HL-60/S4 treated with phorbol 12-myristate 13-acetate at 8.2 ng/mL for 4 days and 3 days (cell line): ENCODE results near the gene IDS.
"Not testable (repeated sequence)": the region's sequence is repeated elsewhere in the genome, so short reads cannot be mapped to it uniquely, and the experiment has no call there.

Experiments
- in situ Hi-C: fragments of 300-500 bp; cut with MboI; formaldehyde crosslinking; loops from 2 replicates; pipeline ENCODE4 v1.15.0; 2022; ENCODE audit warnings: low sequenced_read_pairs

IDS gene, protein sequence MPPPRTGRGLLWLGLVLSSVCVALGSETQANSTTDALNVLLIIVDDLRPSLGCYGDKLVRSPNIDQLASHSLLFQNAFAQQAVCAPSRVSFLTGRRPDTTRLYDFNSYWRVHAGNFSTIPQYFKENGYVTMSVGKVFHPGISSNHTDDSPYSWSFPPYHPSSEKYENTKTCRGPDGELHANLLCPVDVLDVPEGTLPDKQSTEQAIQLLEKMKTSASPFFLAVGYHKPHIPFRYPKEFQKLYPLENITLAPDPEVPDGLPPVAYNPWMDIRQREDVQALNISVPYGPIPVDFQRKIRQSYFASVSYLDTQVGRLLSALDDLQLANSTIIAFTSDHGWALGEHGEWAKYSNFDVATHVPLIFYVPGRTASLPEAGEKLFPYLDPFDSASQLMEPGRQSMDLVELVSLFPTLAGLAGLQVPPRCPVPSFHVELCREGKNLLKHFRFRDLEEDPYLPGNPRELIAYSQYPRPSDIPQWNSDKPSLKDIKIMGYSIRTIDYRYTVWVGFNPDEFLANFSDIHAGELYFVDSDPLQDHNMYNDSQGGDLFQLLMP

DNA sequence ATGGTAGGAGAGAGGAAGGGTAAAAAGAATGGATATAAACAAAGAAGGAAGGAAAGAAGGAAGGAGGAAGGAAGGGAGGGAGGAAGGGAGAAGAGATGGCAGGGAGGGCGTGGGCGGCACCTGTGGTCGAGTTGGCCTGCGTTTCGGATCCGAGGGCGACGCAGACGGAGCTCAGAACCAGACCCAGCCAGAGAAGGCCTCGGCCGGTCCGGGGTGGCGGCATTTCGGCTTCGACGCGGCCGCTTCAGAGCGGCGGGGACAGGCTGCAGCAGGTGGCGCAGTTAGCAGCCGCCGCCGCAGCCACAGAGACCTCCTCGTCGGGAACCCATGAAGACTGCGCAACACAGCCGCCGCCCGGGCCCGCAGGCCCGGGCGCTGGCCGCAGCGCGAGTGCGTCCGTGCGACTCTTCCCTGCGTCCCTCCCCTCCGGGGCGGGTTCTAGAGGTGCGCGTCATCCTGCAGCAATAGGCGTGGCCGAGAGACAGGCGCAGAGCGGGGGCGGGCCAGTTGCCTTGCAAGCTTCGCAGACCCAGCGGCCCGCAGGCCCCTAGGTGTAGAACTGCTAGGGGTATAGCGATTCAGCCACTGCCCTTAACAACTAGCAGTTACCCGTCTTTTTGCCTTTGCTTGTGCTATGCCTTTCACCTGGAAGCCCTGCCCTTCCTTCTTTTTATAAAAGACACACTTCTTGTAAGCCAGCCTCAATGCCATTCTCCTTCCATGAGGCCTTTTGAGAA is at the start of gene IDS:
Gene IDS, minus strand, starts transcription at position 392 of the 737 bp plus-strand sequence. Its CDS starts 169 bp downstream, at position 223.
- in situ Hi-C loops: no loop called here

DNA sequence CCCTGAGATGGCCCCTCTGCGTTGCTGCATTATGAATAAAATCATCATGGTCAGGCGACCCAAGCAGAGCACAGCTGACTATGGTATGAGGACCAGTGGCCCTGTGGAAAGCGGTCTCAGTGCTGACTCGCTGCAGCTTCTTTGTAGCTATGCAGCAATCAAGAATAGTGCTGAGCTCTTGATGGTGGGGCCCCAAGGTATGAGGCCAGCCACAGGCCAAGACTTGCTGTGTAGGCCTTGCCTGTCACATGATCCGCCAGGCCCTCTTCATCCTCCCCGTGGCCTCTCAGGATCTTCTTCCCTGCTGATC is 46.8 kb upstream of the IDS start:
- in situ Hi-C loops: not testable (repeated sequence)

DNA sequence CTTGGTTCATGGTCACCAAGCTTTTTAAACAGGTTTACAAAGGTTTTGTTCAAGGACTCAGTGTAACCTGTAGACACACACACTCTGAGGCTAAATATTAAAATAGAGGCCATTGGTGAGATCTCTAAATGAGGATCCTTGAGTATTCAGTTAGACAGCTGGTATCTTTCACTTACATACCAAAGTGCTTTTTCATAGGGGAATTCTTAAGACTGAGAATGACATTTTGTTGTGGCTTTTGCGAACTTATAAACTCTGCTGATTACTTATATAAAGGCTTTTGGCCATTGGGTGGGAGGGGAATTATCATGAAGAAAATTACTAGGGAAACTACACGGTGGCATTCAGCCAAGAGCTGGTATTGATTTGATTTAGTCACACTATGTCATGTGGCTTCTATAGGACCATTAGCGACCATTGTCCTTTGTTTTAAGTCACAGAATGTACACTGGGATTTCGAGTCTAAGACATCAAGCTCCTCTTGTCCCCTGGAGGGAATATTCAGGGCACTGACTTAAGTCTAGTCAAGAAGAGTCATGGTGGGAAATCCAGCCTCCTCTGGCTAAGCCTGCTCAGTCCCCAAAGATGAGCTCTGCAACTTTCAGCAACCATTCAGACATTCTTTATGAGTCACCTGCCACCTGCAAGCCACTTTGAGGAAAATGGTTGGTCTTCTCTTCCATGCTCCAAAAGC is 46.3 kb upstream of the IDS start:
- in situ Hi-C loops: not testable (repeated sequence)

DNA sequence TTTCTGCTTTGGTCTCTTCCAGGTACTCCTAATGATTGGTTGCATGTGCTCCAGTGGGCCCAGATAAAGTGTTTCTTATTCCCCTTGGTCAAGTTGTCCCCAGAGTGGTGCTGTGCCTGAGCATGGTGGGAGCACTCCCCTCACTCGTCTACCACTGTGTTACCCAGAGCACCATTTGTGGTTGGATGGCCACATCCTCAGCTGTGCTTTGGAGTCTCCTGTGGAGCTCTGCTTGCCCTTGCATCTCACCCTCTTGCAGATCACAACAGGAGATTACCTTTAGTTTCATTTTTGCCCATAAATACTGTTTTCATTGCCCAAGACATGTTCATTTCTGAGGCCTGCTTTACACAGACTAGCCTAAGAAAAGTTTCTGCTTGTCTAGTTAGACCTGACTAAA is 45.3 kb upstream of the IDS start:
- in situ Hi-C loops: not testable (repeated sequence)

DNA sequence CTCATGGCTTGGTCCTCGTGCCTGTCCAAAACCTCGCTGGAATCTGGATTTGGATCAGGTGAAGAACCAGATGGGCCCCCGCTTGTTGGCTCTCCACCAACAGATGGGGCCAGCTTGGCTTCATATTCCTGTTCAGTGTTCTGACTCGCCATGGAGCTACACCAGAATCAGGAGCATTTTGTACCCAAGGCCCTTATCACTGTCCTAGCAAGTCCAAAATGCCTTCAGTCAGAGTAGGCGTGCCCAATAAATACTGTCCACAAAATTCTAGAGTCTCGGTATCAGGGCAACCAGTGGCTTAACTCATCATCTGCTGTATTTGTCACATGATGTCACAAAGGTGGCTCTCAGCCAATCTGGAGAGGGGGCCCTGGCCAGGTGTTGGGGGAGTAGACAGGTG is 44.6 kb upstream of the IDS start, which contains the start of gene HSFX3:
Gene HSFX3, minus strand, starts transcription at position 224 of the 400 bp plus-strand sequence. Its CDS starts 72 bp downstream, at position 152.
- in situ Hi-C loops: not testable (repeated sequence)

DNA sequence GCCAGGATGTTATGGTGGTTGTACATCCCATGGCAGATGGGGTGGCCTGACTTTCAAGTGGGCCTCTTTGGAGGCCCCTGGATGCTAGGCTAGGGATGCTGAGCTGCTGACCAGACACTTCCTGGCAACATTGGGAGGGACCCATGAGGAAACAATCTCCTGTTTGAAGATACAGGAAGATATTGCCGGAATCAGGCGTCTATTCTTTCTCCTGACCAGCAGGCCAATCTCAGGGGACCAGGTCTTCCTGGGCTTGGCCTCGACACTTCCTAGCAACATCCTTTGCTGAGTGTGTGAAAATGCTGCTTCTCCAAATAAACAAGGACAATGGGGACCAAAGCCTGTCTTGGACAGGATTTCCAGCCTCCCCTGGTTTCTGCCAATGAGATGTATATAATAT is 42.7 kb upstream of the IDS start:
- in situ Hi-C loops: not testable (repeated sequence)

DNA sequence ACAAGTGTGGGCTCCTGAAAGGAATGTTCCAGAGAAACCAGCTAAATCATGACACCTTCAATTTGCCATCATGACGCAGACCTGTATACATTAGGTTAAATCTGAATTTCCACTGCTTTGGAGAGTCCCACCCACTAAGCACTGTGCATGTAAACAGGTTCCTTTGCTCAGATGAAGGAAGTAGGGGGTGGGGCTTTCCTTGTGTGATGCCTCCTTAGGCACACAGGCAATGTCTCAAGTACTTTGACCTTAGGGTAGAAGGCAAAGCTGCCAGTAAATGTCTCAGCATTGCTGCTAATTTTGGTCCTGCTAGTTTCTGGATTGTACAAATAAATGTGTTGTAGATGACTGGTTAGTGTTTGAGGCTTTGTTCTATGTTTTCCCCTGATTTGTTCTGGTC is 41.9 kb upstream of the IDS start:
- in situ Hi-C loops: not testable (repeated sequence)

DNA sequence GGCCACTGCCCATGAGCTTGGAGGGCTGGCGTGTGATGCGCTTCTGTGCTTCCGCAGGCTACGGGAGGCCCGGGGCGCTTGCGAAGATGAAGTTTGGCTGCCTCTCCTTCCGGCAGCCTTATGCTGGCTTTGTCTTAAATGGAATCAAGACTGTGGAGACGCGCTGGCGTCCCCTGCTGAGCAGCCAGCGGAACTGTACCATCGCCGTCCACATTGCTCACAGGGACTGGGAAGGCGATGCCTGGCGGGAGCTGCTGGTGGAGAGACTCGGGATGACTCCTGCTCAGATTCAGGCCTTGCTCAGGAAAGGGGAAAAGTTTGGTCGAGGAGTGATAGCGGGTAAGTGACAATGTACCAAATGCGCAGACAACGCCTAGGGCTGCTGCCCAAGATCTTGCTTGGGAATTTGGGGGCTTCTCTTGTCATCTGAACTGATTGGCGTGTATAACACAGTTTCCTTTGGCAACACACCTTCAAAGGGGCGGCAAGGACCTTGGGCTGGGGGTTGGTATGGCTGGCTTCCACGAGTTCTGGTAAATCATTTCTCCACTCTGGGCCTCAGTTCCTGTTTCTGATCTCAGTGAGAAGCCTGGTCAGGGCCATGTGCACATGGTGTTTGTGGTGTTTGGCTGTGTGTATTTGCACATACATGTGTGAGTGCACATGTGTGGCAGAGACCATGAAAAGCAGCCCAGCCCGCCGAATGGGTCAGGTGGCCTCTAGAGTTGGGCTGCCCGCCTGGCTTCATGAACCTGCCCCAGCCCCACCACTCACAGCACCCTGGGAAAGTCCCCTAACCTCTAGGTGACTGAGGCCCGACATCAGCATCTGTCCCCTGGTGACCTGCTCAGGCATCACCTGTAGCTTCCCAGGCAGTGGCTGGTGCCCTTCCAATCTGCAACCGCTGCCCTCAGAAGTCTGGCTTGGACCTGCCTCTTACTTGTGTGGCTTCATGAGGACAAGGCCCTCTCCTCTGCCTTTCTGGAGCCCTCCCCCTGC is 40.7 kb upstream of the IDS start:
- in situ Hi-C loops: not testable (repeated sequence)

DNA sequence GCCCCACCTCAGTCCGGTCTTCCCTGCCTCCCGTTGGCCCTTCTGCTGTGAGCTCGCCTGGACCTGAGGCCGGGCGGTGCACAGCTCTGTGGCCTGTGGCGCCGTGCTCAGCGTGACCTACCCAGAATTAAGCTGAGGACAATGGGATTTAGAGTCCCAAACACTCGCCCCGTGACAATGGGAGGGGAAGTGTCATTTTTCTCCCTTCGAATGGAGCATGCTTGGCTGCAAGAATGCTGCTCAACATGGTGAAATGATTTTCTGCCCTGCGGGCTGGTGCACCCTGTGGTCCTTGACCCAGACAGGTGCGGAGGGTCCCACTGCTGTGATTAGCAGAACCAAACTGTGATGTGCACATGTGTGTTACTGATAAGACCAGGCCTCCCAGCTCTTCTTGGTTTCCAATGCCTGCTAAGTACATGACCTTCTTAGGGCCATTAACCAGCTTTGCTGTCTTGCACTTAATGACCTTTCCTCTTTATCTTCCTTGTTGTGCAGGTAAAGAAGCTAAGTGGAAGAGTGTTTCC is 36.5 kb upstream of the IDS start:
- in situ Hi-C loops: no loop called here

DNA sequence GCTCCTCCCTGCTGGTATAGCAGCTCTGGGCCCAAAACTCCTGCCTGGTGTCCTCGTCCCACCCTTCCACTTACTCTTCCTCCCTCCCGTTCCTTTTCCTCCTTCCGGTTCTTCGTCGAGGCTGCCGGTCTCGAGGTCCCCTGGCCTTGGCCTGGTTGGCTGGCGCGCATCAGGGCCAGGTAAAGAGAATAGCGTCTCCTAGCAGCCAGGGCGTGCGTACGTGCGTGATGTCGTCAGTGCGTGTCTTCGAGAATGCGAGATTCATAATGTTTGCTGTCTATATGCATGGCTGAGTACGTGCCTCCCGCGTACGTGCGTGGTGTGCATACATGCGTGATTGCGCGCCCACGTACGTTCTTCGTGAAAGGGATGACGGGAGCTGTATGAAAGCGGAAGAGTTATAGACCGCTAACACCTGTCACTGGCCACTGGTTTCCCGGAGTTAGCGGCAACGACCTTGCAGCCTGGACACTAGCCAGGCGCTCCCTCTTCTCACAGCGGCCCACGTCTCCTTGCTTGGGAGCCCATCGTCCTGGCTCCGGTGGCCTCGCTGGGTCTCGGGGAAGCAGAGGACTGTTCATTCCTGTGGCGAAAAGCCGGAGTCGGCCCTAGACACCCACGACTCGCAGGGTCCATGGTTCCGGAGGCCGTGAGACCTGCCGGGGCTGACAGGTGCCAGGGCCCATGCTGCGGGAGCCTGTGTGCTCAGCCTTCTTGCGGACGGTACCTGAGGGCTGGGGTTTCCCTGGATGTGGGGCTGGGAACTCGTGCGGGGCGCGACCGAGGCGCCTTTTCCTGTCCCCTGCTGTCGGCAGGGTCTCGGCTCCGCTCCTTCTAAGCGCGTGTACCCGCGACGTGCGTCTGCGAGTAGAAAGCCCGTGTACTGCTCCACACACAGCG is 35.8 kb upstream of the IDS start, which contains the start of gene EOLA1:
Gene EOLA1, plus strand, starts transcription at position 392 of the 900 bp plus-strand sequence. CDS start 4,619 bp downstream, outside the sequence.
- in situ Hi-C loops: no loop called here

DNA sequence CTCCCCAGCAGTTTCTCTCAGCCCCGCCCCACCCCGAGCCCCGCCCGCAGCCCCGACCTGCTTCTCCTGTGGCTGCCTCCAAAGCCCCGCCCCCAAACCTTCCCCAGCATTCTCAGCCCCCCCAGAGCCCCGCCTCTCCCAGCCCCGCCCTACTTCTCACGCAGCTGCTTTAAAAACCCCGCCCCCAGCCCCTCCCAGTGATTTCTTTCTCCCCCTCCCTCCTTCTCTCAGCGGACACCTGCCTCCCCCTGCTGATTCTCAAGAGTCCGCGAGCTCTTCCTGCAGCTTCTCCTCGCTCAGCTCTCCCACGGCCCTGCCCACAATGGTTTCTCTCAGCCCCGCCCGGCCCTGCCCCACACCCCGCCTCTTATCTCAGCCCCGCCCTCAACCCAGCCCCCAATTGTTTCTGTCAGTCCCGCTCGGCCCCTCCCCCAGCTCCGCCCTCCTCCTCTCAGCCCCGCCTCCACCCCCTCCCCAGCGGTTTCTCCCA is 35.1 kb upstream of the IDS start:
- in situ Hi-C loops: no loop called here

DNA sequence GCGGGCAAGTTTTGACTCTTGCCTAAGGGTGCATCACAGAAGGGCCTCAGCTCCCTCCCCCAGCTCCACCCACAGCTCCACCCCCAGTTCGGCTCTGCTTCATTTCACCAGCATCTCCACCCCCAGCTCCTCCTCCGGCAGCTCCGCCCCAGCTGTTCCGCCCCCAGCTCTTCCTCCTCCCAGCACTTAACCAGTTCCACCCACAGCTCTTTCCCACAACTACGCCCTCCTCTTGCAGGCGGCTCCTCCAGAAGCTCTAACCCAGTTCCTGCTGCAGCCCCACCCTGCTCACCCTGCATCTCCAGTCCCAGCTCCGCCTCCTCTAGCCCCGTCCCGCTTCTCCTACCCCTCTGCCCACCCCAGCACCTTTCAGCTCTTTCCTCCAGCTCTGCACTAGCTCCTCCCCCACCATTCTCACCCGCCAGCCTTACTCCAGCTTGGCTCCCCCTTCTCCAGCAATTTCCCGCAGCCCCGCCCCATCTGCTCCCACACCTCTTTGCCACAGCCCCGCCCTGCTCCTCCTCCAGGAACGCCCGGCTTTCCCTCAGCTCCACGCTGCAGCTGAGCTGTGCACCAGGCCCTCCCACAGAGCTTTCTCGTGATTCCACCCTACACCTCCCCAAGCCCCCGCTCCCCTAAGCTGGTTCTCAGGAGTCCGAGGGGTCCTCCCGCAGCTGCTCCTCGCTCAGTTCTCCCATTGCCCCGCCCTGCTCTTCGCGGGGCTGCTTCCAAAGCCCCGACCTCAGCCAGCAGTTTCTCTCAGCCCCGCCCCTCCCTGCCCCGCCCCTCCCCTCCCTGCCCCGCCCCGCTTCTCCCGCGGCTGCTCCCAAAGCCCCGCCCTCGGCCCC is 34.4 kb upstream of the IDS start:
- in situ Hi-C loops: no loop called here

DNA sequence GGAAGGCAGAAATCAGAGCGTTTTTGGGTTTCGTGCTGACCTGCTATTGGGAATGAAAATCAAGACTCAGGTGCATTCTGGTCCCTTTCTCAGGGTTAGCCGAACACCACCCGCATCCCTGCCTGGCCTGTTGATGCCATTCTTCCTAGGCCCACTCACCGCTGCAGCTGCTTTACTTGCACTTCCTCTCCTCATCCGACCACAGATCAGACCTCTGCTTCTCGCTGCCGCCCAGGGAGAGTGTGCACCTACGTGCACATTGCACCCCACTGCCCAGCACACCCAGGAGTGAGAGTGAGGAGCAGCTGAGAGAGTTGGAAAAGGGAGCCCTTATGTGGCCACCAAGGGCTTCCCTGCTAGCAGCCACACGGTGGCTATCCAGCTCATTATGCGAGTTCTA is 32.4 kb upstream of the IDS start:
- in situ Hi-C loops: not testable (repeated sequence)

DNA sequence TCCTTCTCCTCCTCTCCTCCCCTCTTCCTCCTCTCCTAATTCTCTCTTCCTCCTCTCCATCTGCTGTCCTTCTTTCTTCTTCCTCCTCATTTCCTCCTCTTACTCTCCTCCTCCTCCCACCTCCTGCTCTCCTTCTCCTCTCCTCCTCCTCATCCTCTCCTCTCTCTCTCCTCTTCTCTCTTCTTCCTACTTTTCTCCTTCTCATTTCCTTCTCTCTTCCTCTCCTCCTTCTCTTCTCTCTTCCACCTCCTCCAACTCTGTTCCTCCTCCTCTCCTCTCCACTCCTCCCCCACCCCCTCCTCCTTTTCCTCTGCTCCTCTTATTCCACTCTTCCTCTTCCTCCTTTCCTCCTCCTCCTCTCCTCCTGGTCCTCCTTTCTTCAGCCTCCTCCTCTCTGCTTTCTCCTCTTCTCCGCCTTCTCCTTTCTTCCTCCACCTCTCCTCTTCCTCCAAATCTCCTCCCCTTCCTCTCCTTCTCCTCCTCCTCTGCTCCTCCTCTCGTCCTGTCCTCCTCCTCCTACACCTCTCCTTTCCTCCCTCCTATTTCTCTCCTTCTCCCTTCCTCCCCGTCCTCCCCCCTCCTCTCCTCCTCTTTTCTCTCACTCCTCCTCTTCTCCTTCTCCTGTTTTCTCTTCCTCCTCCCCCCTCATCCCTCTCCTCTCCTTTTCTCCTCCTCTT is 30.0 kb upstream of the IDS start:
- in situ Hi-C loops: not testable (repeated sequence)

DNA sequence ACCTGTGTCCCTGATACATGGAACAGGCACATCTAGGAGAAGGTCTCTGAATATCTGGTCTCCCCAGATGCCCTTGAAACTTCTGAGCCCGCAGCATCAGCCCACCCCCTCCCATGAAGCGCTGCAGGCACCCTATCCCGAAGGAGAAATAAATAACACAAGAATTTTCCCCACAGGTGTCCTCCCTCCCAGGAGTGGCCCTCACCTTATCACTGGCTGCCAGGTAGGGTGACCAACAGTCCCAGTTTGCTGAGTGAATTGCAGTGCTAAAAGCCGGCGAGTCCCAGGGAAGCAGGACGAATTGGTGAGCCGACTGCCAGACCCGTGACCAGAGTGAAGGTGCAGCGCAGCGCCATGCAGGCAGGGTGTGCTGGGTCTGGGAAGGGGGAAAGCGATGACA is 28.9 kb upstream of the IDS start:
- in situ Hi-C loops: not testable (repeated sequence)

DNA sequence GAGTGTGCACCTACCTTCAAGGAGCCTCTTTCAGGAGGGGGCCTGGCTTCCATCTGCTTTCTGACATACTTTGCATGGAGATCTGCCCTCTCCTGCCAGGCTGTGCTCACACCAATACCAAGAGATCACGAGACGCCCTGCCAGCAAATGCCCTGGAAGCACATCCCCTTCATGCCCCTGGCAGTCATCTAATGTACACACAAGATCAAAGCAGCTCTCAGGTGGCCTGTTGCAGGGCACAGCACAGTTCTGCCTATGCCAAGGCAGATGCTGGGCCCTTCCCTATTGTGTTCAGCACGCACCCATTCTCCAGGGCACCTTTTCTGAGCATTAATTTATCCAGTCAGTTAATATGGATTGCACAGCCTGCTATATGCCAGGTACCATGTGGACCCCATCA is 27.8 kb upstream of the IDS start:
- in situ Hi-C loops: not testable (repeated sequence)

DNA sequence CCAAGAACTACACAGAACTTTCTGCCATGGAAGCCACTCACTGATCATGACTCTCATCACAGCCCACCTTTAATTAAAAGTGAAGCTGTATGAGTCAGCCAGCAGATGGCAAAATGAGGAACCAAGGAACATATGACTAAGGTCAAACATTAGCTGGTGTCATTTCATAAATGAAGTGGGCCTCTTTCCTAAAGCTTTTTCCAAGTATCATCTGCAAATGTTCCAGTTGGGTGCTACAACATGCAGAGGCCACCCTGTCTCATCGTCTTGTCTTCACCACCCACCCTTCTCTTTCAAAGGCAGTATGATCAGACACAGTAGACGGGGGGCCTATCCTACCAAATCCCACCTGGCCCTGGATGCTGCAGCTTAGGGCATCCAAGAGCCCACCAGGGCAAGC is 26.5 kb upstream of the IDS start:
- in situ Hi-C loops: no loop called here
